SK-N-SH treated with all-trans-retinoic acid at 6 μM for 48 hours (cell line): ENCODE data around the gene UCK1.

Source experiments
- ARNTL ChIP-seq: fragments of 450-650 bp; formaldehyde crosslinking; IDR thresholded peaks from 2 replicates; pipeline ENCODE4 v1.5.0; 2020; ENCODE audit warnings: low read depth, mild to moderate bottlenecking, moderate library complexity, borderline replicate concordance
- ISL1 ChIP-seq: fragments of 250-450 bp; sonication (Bioruptor Pico); IDR thresholded peaks from 2 replicates; pipeline ENCODE4 v2.1.2; 2022; ENCODE audit warnings: mild to moderate bottlenecking, moderate library complexity
- ZC3H10 ChIP-seq: fragments of 250-450 bp; sonication (Bioruptor Pico); IDR thresholded peaks from 2 replicates; pipeline ENCODE4 v1.5.1; 2021; ENCODE audit warnings: mild to moderate bottlenecking, moderate library complexity
- ZFP30 ChIP-seq: fragments of 450-650 bp; formaldehyde crosslinking; IDR thresholded peaks from 2 replicates; pipeline ENCODE4 v1.5.0; 2022; ENCODE audit warnings: mild to moderate bottlenecking, moderate library complexity
- ZNF70 ChIP-seq: fragments of 450-650 bp; formaldehyde crosslinking; IDR thresholded peaks from 2 replicates; pipeline ENCODE4 v1.5.0; 2020; ENCODE audit warnings: mild to moderate bottlenecking, moderate library complexity

DNA sequence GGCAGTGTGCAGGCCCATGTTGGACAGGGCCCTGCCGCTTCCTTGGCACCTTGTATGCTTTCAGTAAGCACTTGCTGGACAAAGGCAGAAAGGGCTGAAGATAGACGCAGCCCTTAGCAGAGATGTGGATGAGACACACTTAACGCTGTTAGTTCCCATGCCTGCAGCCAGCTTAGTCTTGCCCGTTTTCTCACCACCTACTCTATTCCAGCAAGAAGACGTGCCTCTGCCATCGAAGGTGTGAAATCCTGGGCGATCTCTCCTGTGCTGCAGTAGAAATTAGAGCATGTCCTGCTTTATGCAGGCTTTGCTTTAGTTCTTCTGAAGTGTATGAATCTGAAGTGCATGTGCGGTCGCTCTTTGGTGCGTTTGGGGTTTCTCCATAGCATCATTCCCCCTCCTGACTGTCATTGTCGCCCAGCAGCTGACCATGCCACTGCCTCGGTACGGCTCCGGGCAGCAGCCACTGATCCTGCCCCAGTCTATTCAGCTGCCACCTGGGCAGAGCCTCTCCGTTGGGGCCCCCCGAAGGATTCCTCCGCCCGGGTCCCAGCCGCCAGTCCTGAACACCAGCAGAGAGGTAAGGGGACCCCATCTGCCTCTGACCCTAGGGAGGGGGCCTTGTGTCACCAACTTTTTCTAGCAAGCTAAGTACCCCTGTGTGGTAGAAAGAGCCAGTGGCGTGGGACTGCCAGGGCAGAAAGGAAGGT is 39.9 kb downstream of the UCK1 start:
- no peak for TF ChIP-seq ARNTL (CRISPR knock-in tag)
- no peak for TF ChIP-seq ZNF70 (CRISPR knock-in tag)
- TF ChIP-seq ZFP30 = no peak
- TF ChIP-seq ZC3H10 (CRISPR knock-in tag) = no peak
- no peak for TF ChIP-seq ISL1 (CRISPR knock-in tag)
